ENCODE data around the gene FBP1. TPM values are rescaled to one million over a fixed set of nuclear protein-coding genes. Genes with fewer than 3 reads are reported as not detected.

The FBP1 gene
- total RNA-seq, 1 donor from 2014 or later = not detected

Other genes with a start within 250 kb of the FBP1 start
- not detected in 2 replicates for gene PCAT7, start 84.4 kb downstream of the FBP1 start, total RNA-seq
- not detected in 2 replicates for gene FBP2, start 45.7 kb downstream of the FBP1 start, total RNA-seq
- gene AOPEP, start 87.2 kb upstream of the FBP1 start, total RNA-seq = 20.5 and 22.5 TPM in 2 replicates

All from activated T-helper 1 cell treated with anti-CD3 and anti-CD28 coated beads, Interleukin-12 subunit alpha, Interleukin-12 subunit beta, Interleukin-2, Interleukin-4 antibody, amounts not matched to agents 30 ng/mL and 10 ng/mL and 1 ng/mL, durations not matched to agents 14 hours and 24 hours and 36 hours (primary cell).